ENCODE results near the gene TESK2. TPM values are rescaled to one million over a fixed set of nuclear protein-coding genes. Genes with fewer than 3 reads are reported as not detected.

Gene TESK2
- total and polyA plus RNA-seq, 2 of the 8 experiments (the other 6 are each of a cell fraction or from before 2014, with no cell fraction given), result 10.8 to 12.6 TPM

DNA sequence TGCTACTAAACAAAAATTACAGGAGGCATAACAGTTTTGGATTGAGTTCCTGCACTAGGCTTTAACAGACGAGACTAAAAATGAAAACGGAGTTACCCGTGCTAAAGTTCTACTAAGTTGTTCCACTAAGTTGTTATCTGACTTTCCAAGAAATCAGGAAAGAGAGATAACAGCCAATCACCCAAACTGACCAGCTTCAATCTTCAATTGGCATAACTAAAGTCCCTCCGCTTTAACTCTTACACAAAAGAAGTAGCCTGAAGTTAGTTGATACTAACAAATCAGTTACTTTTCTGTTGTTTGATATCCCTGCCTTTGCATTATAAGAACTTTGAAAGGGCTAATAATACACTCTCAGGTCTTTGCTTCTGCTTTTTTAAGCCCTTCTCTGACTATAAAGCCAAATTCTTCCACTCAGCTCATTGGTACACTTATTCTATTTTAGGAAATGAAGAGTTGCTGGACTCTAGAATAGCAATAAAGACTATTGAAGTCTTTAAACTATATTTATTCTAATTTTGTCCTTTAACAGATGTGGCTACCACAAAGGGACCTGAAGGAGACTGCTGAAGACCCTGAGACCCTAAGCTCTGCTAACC lies 61.3 kb downstream of the TESK2 start:
- Histone ChIP-seq H3K4me3 (ENCODE audit: extremely low read depth in 1 of 4, insufficient read depth in 2 of 4, low read depth in 3 of 4, low read length in 4 of 4) (no peak overlapping the region), H3K27me3 (replicated peaks in 1 of 4; ENCODE audit: control insufficient read depth in 3 of 4, extremely low read depth in 1 of 4, insufficient read depth in 3 of 4, low read length in 3 of 4) (no peaks in the 10 kb centered on the region; a peak in 1 of 7 replicates), H3K4ac (replicated peaks; ENCODE audit: insufficient read length, low read depth, low read length) (no peak overlapping the region), H3K79me1 (ENCODE audit: low read depth, low read length) (no peaks in the 10 kb centered on the region), H2AFZ (ENCODE audit: low read length) (no peak overlapping the region), H2BK120ac (replicated peaks; ENCODE audit: low read depth, low read length) (no peak overlapping the region), H3K18ac (ENCODE audit: extremely low read depth, low read length) (no peak overlapping the region), H3K79me2 (ENCODE audit: control insufficient read depth in 1 of 2, insufficient read depth in 2 of 2, low read length in 2 of 2) (no peaks in the 10 kb centered on the region), H4K20me1 (replicated peaks in 1 of 2; ENCODE audit: control insufficient read depth in 1 of 2, insufficient read depth in 2 of 2, low read length in 2 of 2) (no peaks in the 10 kb centered on the region), H3K56ac (replicated peaks; ENCODE audit: insufficient read length, low read depth, low read length) (no peak overlapping the region), H3K4me2 (ENCODE audit: insufficient read depth in 1 of 2, low read depth in 2 of 2, low read length in 2 of 2) (no peak overlapping the region), H4K91ac (replicated peaks; ENCODE audit: insufficient read length, low read length) (no peak overlapping the region), H2BK5ac (ENCODE audit: low read depth, low read length) (no peak overlapping the region), H2AK5ac (ENCODE audit: low read depth, low read length) (no peak overlapping the region), H3K9ac (replicated peaks in 1 of 4; ENCODE audit: extremely low read depth in 1 of 4, low read depth in 3 of 4, low read length in 3 of 4) (no peak overlapping the region), H2BK12ac (ENCODE audit: low read depth, low read length) (no peak overlapping the region), H4K8ac (ENCODE audit: extremely low read depth, insufficient read depth, low read length) (no peak overlapping the region), H3K4me1 (replicated peaks in 1 of 4; ENCODE audit: control insufficient read depth in 3 of 4, insufficient read depth in 4 of 4, low read length in 3 of 4) (no peaks in the 10 kb centered on the region), H3K23me2 (ENCODE audit: low read depth, low read length) (no peaks in the 10 kb centered on the region), H3K9me3 (ENCODE audit: insufficient read depth in 2 of 2, low read depth in 1 of 2, low read length in 1 of 2) (no peaks in the 10 kb centered on the region), H2BK20ac (ENCODE audit: low read length) (no peak overlapping the region), H3K36me3 (ENCODE audit: control insufficient read depth in 2 of 4, insufficient read depth in 4 of 4, low read length in 3 of 4) (no peaks in the 10 kb centered on the region), H3K14ac (ENCODE audit: insufficient read length) (no peak overlapping the region), H3K27ac (ENCODE audit: low read depth, low read length) (no peak overlapping the region), H3K23ac (ENCODE audit: insufficient read length) (no peak overlapping the region), H4K5ac (ENCODE audit: insufficient read length, low read depth, low read length) (no peak overlapping the region), H2BK15ac (ENCODE audit: low read length) (no peak overlapping the region)
- ChIA-PET CTCF (ENCODE audit: partially characterized antibody) (interaction anchor here (0.8 to 1.3 kb wide), 3 partner anchors 14 to 24 kb away, joined by 3 to 4 read pairs (median 3); no protein-coding TSS in a partner anchor), POLR2A (ENCODE audit: partially characterized antibody) (interaction anchor here (0.6 to 1.9 kb wide), 3 partner anchors 18 to 163 kb away, joined by 3 to 4 read pairs (median 3); no protein-coding TSS in a partner anchor)
- no peak for FAIRE-seq
- no peak for DNase-seq (ENCODE audit: low read depth in 1 of 2, low spot score in 2 of 2)
- no peak for TF ChIP-seq ASH2L (IDR thresholded peaks at IDR 0.05; ENCODE audit: low read length)
- no peak for TF ChIP-seq POLR2A (IDR thresholded peaks at IDR 0.05; ENCODE audit: control extremely low read depth in 1 of 2, low read depth in 2 of 2, low read length in 2 of 2)
- TF ChIP-seq EZH2 (IDR thresholded peaks at IDR 0.05; ENCODE audit: low read depth, low read length, severe bottlenecking), result no peak
- TF ChIP-seq TAF1 (IDR thresholded peaks at IDR 0.05; ENCODE audit: low read depth, low read length), result no peak
- WGBS, 2 experiments (ENCODE audit: extremely low coverage in 1 of 2, insufficient coverage in 1 of 2, insufficient read length in 1 of 2, insufficient replicate concordance in 2 of 2, low coverage in 1 of 2, low lambda C conversion rate in 2 of 2, missing lambda C conversion rate in 1 of 2), result 95% methylated on average over 4 of the region's 4 CpGs; no CpG with 5 or more reads in 1 of the 2 experiments
